MM.1S (cell line): ENCODE data around the gene EFCAB10.
"Not testable (repeated sequence)": the region's sequence is repeated elsewhere in the genome, so short reads cannot be mapped to it uniquely, and the experiment has no call there.

Source experiments
- DNase-seq: peaks from one replicate; pipeline ENCODE4 v3.0.0-alpha.2; 2015
- H2AFZ ChIP-seq: fragments of 300-600 bp; sonication (generic); 2 replicates; pipeline ENCODE4 v1.6.0; 2016; ENCODE audit warnings: antibody characterized with exemption, low read length
- H3F3A ChIP-seq: fragments of 300-600 bp; sonication (generic); 2 replicates; pipeline ENCODE4 v1.6.1; 2016; ENCODE audit warnings: mild to moderate bottlenecking, antibody characterized with exemption, low read length, moderate library complexity, mixed read lengths; ENCODE audit not compliant: insufficient read depth
- H3K27ac ChIP-seq: fragments of 300-600 bp; sonication (generic); 2 replicates; pipeline ENCODE4 v1.5.1; 2016; ENCODE audit warnings: mild to moderate bottlenecking, low read length
- H3K27me3 ChIP-seq: fragments of 300-600 bp; sonication (generic); replicated peaks from 2 replicates; pipeline ENCODE4 v1.6.0; 2016; ENCODE audit warnings: low read length; ENCODE audit not compliant: insufficient read depth
- H3K36me3 ChIP-seq: fragments of 300-600 bp; sonication (generic); replicated peaks from 2 replicates; pipeline ENCODE4 v1.6.1; 2016; ENCODE audit warnings: mild to moderate bottlenecking, low read length, mixed read lengths; ENCODE audit not compliant: insufficient read depth
- H3K4me1 ChIP-seq: fragments of 300-600 bp; sonication (generic); 2 replicates; pipeline ENCODE4 v1.6.1; 2016; ENCODE audit warnings: low read length, mixed read lengths
- H3K4me2 ChIP-seq: fragments of 300-600 bp; sonication (generic); 2 replicates; pipeline ENCODE4 v1.6.0; 2016; ENCODE audit warnings: low read depth, low read length
- H3K4me3 ChIP-seq: fragments of 300-600 bp; sonication (generic); 2 replicates; pipeline ENCODE4 v1.5.1; 2016; ENCODE audit warnings: low read length, mixed read lengths
- H3K79me2 ChIP-seq: fragments of 300-600 bp; sonication (generic); 2 replicates; pipeline ENCODE4 v1.6.1; 2016; ENCODE audit warnings: mixed run types, low read length, mixed read lengths
- H3K9ac ChIP-seq: fragments of 300-600 bp; sonication (generic); 2 replicates; pipeline ENCODE4 v1.6.1; 2016; ENCODE audit warnings: low read length, mixed read lengths
- H3K9me2 ChIP-seq: fragments of 300-600 bp; sonication (generic); replicated peaks from 2 replicates; pipeline ENCODE4 v1.6.1; 2016; ENCODE audit warnings: mild to moderate bottlenecking, low read length, mixed read lengths; ENCODE audit not compliant: insufficient read depth
- H3K9me3 ChIP-seq: fragments of 300-600 bp; sonication (generic); replicated peaks from 2 replicates; pipeline ENCODE4 v1.6.1; 2016; ENCODE audit warnings: mild to moderate bottlenecking, low read length, mixed read lengths; ENCODE audit not compliant: insufficient read depth
- H4K20me1 ChIP-seq: fragments of 300-600 bp; sonication (generic); 2 replicates; pipeline ENCODE4 v1.6.1; 2016; ENCODE audit warnings: mild to moderate bottlenecking, low read length, moderate library complexity, mixed read lengths; ENCODE audit not compliant: insufficient read depth
- CTCF ChIP-seq: fragments of 300-600 bp; sonication (generic); IDR thresholded peaks from 2 replicates; pipeline ENCODE4 v1.5.1; 2016; ENCODE audit warnings: antibody characterized with exemption, low read length, mixed read lengths
- EZH2 ChIP-seq: fragments of 300-600 bp; sonication (generic); optimal IDR thresholded peaks from 2 replicates; pipeline ENCODE3; 2017; ENCODE audit warnings: low read depth, mild to moderate bottlenecking, antibody characterized with exemption, low read length, mixed read lengths
- EZH2phosphoT487 ChIP-seq: fragments of 300-600 bp; sonication (generic); IDR thresholded peaks from 2 replicates; pipeline ENCODE4 v1.6.1; 2018; ENCODE audit warnings: antibody characterized with exemption, low read length

Gene EFCAB10

GRCh38 chr7:105602325-105603305 is 21.3 kb upstream of the EFCAB10 start:
- H2AFZ ChIP-seq: no peak overlapping the region
- no peaks in the 10 kb centered on the region for H3K4me1 ChIP-seq
- H3K4me2 ChIP-seq: no peak overlapping the region
- TF ChIP-seq EZH2phosphoT487 (no peak), CTCF (no peak), EZH2 (no peak)
- H3K9me3 ChIP-seq: no peaks in the 10 kb centered on the region
- no peaks in the 10 kb centered on the region for H3K9me2 ChIP-seq
- H3K4me3 ChIP-seq: no peak overlapping the region
- no peaks in the 10 kb centered on the region for H3K27me3 ChIP-seq
- H3K36me3 ChIP-seq: no peaks in the 10 kb centered on the region
- H4K20me1 ChIP-seq: no peaks in the 10 kb centered on the region
- H3K9ac ChIP-seq: no peak overlapping the region
- H3K79me2 ChIP-seq: no peaks in the 10 kb centered on the region
- H3F3A ChIP-seq: no peaks in the 10 kb centered on the region
- H3K27ac ChIP-seq: no peak overlapping the region
- DNase-seq: no peak

- no peaks in the 10 kb centered on the region for H3K36me3 ChIP-seq
- H2AFZ ChIP-seq: no peak overlapping the region
- no peak for DNase-seq
- no peak for TF ChIP-seq EZH2phosphoT487
- TF ChIP-seq CTCF: no peak
- TF ChIP-seq EZH2: no peak
- H3K9me2 ChIP-seq: no peaks in the 10 kb centered on the region
- H3K4me3 ChIP-seq: no peak overlapping the region
- no peaks in the 10 kb centered on the region for H4K20me1 ChIP-seq
- no peaks in the 10 kb centered on the region for H3K4me1 ChIP-seq
- no peaks in the 10 kb centered on the region for H3F3A ChIP-seq
- no peak overlapping the region for H3K4me2 ChIP-seq
- no peak overlapping the region for H3K27ac ChIP-seq
- no peaks in the 10 kb centered on the region for H3K27me3 ChIP-seq
- no peaks in the 10 kb centered on the region for H3K79me2 ChIP-seq
- no peak overlapping the region for H3K9ac ChIP-seq
- H3K9me3 ChIP-seq: no peaks in the 10 kb centered on the region
Observed at GRCh38 chr7:105600720-105601550, 19.6 kb upstream of the EFCAB10 start.

GRCh38 chr7:105599551-105599950 is 18.3 kb upstream of the EFCAB10 start:
- Histone ChIP-seq H3K36me3 (no peaks in the 10 kb centered on the region), H3K79me2 (no peaks in the 10 kb centered on the region), H3F3A (peaks cover 5% of the 10 kb centered on the region; the same call in 1 of the 2 replicates), H3K27me3 (no peaks in the 10 kb centered on the region), H3K4me3 (no peak overlapping the region), H3K9me3 (no peaks in the 10 kb centered on the region), H3K4me1 (0 out of 2 replicates have a peak, but pooled peaks cover 1% of the 10 kb centered on the region), H3K9ac (no peak overlapping the region), H3K27ac (no peak overlapping the region), H4K20me1 (no peaks in the 10 kb centered on the region), H3K9me2 (no peaks in the 10 kb centered on the region), H3K4me2 (no peak overlapping the region), H2AFZ (no peak overlapping the region)
- TF ChIP-seq EZH2phosphoT487 (no peak), EZH2 (no peak)
- DNase-seq: no peak

GRCh38 chr7:105599080-105599479 is 17.8 kb upstream of the EFCAB10 start:
- H3K4me1 ChIP-seq, H2AFZ ChIP-seq, H3K27me3 ChIP-seq, H3K9me2 ChIP-seq, H3K79me2 ChIP-seq, DNase-seq, H3K9me3 ChIP-seq, H3K4me3 ChIP-seq, H3K36me3 ChIP-seq, H4K20me1 ChIP-seq, H3F3A ChIP-seq, H3K4me2 ChIP-seq, H3K9ac ChIP-seq, H3K27ac ChIP-seq: not testable (repeated sequence)
